ENCODE data around the gene THBS1.

The THBS1 gene

DNA sequence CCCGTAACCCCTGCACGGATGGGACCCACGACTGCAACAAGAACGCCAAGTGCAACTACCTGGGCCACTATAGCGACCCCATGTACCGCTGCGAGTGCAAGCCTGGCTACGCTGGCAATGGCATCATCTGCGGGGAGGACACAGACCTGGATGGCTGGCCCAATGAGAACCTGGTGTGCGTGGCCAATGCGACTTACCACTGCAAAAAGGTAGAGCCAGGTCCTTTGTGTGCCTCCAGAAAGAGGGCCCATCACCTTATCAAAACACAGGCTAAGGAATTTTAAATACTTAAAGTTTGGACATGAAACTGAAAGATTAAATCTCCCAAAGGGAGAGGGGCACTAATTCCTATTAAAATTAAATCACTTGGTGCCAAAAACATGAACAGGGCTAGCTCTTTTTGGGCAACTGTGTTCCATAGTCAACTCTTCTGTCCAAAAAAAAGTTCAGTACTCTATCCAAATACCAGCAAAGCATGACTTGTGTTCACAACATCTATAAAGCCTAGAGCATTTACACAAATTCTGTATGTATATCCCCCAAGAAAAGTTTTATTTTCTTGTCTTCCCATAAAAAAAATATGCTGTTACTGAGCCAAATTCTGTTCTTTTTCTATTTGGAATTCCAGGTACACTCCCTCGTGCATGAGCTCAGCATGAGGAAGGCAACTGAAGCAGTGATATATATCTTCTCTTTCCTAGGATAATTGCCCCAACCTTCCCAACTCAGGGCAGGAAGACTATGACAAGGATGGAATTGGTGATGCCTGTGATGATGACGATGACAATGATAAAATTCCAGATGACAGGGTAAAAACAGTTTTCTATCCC, 9.2 kb downstream of the THBS1 start:
- DNase-seq: no peak

DNA sequence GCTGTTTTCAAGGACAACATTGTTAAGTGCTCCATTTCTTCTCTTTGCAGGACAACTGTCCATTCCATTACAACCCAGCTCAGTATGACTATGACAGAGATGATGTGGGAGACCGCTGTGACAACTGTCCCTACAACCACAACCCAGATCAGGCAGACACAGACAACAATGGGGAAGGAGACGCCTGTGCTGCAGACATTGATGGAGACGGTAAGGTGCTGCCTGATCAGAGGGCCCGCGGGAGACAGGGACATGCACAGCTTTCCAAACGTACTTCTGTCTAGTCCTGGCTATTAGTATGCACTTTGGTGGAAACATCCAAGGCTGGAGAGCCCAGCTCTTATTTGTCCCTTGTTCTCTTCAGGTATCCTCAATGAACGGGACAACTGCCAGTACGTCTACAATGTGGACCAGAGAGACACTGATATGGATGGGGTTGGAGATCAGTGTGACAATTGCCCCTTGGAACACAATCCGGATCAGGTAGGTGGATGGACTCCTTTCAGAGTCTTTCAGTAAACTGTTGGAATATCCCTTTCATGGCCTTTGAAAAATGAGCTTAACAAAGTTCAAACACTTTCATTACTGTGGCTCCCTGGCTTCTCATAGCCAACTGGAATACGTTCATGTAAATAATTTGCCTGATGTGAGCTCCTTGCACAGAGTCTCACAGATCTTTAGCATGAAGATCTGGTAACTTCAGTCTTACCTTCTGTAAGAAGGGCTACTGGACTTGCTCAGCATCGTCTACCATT, 10.4 kb downstream of the THBS1 start:
- DNase-seq: no peak

GRCh38 chr15:39591896-39592315, 11.0 kb downstream of the THBS1 start:
- no peak for DNase-seq

DNA sequence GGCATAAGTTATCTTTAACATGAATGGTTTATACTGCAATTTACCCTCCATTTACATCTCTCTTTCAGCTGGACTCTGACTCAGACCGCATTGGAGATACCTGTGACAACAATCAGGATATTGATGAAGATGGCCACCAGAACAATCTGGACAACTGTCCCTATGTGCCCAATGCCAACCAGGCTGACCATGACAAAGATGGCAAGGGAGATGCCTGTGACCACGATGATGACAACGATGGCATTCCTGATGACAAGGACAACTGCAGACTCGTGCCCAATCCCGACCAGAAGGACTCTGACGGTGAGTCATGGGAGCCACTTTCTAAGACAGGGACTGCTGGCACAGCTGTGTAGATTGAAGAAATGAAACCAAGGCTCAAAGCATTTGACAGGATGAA, 11.6 kb downstream of the THBS1 start:
- no peak for DNase-seq

GRCh38 chr15:39593071-39593655, 12.3 kb downstream of the THBS1 start:
- DNase-seq: no peak

DNA sequence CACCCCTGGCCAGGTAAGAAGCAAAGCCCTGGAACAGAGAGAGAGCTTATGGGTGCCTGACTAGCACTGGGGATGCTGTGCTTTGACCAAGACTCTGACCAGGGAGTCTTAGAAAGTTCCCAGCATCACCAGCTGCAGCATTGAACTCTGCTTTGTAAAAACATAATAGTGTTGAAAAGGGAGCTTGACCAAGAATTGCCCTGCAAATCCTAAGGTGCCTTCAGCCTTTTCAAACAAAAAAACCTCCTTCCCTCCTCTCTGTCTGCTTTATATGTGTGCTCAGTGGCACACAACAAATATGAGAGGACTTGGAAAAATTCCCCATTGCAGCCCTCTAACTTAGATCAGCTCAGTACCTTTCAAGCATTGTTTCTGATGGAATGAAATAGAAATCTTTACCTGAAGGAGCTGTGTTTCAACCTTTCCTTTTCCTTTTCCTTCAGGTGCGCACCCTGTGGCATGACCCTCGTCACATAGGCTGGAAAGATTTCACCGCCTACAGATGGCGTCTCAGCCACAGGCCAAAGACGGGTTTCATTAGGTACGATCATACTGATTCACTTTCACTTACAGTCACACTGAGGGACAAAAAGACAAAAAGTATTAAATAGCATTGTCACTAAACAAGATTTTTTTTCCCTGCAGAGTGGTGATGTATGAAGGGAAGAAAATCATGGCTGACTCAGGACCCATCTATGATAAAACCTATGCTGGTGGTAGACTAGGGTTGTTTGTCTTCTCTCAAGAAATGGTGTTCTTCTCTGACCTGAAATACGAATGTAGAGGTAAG, 13.0 kb downstream of the THBS1 start:
- peak in 1 of 2 donors; percentile 25 for DNase-seq

GRCh38 chr15:39594446-39595337, 13.8 kb downstream of the THBS1 start:
- DNase-seq: no peak

DNA sequence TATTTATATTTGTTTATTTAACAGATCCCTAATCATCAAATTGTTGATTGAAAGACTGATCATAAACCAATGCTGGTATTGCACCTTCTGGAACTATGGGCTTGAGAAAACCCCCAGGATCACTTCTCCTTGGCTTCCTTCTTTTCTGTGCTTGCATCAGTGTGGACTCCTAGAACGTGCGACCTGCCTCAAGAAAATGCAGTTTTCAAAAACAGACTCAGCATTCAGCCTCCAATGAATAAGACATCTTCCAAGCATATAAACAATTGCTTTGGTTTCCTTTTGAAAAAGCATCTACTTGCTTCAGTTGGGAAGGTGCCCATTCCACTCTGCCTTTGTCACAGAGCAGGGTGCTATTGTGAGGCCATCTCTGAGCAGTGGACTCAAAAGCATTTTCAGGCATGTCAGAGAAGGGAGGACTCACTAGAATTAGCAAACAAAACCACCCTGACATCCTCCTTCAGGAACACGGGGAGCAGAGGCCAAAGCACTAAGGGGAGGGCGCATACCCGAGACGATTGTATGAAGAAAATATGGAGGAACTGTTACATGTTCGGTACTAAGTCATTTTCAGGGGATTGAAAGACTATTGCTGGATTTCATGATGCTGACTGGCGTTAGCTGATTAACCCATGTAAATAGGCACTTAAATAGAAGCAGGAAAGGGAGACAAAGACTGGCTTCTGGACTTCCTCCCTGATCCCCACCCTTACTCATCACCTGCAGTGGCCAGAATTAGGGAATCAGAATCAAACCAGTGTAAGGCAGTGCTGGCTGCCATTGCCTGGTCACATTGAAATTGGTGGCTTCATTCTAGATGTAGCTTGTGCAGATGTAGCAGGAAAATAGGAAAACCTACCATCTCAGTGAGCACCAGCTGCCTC, 14.7 kb downstream of the THBS1 start:
- DNase-seq: no peak

- no peak for DNase-seq
These were observed 15.6 kb downstream of the THBS1 start for GRCh38 chr15:39596358-39597051.

GRCh38 chr15:39597336-39597735, 16.5 kb downstream of the THBS1 start:
- DNase-seq: no peak

GRCh38 chr15:39597751-39598185, 16.9 kb downstream of the THBS1 start:
- DNase-seq: no peak

DNA sequence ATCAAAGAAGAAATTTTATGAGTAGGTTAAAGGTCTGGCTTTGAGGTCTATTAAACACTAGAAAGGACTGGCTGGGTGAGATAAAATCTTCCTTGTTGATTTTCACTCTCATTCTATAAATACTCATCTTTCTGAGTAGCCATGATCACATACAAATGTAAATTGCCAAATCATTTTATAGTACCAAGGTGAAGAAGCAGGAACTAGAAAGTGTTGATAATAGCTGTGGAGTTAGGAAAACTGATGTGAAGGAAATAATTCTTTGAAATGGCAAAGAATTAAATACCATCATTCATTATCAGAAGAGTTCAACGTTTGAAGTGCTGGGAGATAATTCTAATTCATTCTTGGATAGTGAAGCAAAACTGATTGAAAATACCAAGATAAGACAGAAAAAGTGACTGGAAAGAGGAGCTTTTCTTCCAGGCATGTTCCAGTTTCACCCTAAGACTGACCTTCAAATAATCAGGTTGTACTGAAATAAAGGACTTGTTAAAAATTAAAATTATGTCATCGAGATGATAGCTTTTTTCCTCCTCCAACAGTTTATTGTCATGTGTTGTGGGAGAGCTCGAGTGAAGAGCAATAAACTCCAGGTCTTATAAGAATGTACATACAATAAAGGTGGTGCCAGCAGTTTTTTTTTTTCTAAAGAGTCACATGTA, 17.4 kb downstream of the THBS1 start:
- no peak for DNase-seq

DNA sequence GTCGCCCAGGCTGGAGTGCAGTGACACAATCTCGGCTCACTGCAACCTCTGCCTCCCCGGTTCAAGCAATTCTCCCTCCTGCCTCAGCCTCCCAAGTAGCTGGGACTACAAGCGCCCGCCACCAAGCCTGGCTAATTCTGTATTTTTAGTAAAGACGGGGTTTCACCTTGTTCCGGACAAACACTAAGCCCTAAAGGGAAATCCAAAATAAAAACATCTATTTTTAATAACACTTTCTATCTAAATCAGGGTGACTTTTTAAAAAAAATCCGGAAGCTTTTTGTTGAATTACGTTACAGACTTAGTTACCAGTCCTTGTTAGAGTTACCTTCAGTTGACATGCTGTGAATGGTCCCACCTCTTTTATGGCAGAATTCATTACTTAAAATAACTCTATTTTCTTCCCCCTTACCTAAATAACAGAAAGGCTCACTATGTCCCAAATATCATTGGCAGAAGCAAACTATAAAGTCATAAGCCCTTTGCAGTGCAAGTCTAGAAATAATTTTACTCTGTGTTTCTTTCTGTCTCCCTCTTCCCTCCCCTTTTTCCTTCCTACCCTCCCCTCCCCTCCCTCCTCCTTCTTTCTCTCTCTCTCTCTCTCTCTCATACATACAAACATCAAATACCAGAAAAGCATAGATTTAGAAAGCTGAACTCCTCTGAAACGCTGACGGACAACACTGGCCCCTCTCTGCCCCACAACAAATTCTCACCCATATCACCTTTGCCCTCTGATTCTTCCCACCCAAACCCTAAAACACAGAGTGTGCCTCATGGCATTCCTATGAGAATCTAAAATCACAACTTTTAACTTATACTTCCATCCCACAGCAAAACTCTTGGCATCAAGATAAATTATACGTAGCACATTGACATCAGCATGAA, 18.3 kb downstream of the THBS1 start:
- DNase-seq: no peak

DNA sequence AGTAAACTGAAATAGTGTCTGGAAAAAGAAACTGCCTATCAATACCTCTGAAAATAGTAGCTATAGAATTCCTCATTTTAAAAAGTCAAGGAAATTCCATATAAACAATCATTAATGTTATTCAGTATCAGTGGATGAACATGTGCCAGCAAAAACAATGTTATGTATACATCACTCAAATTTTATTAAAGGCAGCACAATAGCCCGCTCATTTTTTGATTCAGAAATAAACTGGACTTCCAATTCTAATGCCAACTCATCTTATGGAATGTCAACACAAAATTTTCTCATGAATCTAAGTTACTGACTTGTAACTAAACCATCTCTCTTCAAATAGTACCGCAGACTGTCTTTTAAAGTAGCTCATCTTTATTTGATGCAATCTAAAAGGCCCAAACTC, 19.0 kb downstream of the THBS1 start:
- no peak for DNase-seq

- DNase-seq: no peak
These were observed 21.3 kb downstream of the THBS1 start for GRCh38 chr15:39602143-39602542.

DNA sequence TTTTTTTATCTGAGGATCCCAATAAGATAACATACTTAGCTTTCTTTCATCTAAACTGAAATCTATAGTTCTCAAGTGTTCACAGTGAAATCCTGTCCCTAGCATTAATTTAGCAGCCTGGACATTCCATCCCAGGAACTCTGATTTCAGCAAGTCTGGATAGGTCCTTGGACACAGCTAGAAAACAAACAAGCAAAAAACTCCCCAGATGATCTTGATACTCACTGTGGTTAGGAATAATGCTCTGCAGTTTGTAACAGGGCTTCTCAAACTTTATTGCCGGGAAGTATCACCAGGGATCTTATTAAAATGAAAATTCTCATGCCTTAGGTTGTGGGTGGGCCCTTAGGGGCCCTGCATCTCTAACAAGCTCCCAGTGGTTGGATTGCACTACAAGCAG, 24.3 kb downstream of the THBS1 start:
- DNase-seq: no peak

- no peak for DNase-seq
These were observed 27.6 kb downstream of the THBS1 start for GRCh38 chr15:39608185-39609139.

Data from activated CD4-positive, alpha-beta T cell treated with anti-CD3 and anti-CD28 coated beads for 4 hours (primary cell).